WTC11 (cell line): ENCODE results near the gene NEDD4L. TPM values are rescaled to one million over a fixed set of nuclear protein-coding genes. Genes with fewer than 3 reads are reported as not detected.

ENCODE experiments used
- ATAC-seq: fragments of 200-7000 bp; cut with Tn5 transposase; 2 replicates; pipeline ENCODE4 v1.10.0; 2021; ENCODE audit warnings: mild to moderate bottlenecking, moderate library complexity
- CTCF ChIA-PET: fragments of 300-600 bp; sonication (Branson Sonifier 250); formaldehyde crosslinking; loops from one replicate; lab custom pipeline; 2021; ENCODE audit warnings: antibody characterized with exemption; lab: Charles Lee
- POLR2A ChIA-PET: fragments of 350-600 bp; sonication (Branson Sonifier 250); formaldehyde crosslinking; loops from one replicate; lab custom pipeline; 2021; ENCODE audit warnings: antibody characterized with exemption; lab: Charles Lee
- DNase-seq: peaks from one replicate; pipeline ENCODE4 v3.0.0; 2021; ENCODE audit warnings: low spot score
- H3K27ac Mint-ChIP-seq: 2 replicates; pipeline ENCODE4 v1.8.0; 2021; ENCODE audit warnings: mixed read lengths
- H3K27me3 Mint-ChIP-seq: 2 replicates; pipeline ENCODE4 v1.8.0; 2021; ENCODE audit warnings: low read depth, mild to moderate bottlenecking, moderate library complexity, mixed read lengths
- H3K36me3 Mint-ChIP-seq: 2 replicates; pipeline ENCODE4 v1.8.0; 2021; ENCODE audit warnings: mixed read lengths
- H3K4me1 Mint-ChIP-seq: 2 replicates; pipeline ENCODE4 v1.8.0; 2022; ENCODE audit warnings: mixed read lengths
- H3K4me3 Mint-ChIP-seq: 2 replicates; pipeline ENCODE4 v1.8.0; 2021; ENCODE audit warnings: mild to moderate bottlenecking, moderate library complexity, mixed read lengths
- H3K9me3 Mint-ChIP-seq: 2 replicates; pipeline ENCODE4 v1.8.0; 2021; ENCODE audit warnings: mixed read lengths
- ELF4 ChIP-seq: sonication (generic); formaldehyde crosslinking; IDR thresholded peaks from 2 replicates; pipeline ENCODE4 v1.8.1; 2022; ENCODE audit warnings: low read depth, mild to moderate bottlenecking, moderate library complexity, missing genetic modification reagents
- ETV6 ChIP-seq: sonication (generic); formaldehyde crosslinking; IDR thresholded peaks from 2 replicates; pipeline ENCODE4 v1.8.1; 2022; ENCODE audit warnings: mild to moderate bottlenecking, missing genetic modification reagents
- FOXJ3 ChIP-seq: sonication (generic); formaldehyde crosslinking; IDR thresholded peaks from 2 replicates; pipeline ENCODE4 v1.9.0; 2021; ENCODE audit warnings: missing genetic modification reagents, mild to moderate bottlenecking, borderline replicate concordance
- GRHL2 ChIP-seq: fragments of 250-450 bp; sonication (Bioruptor Pico); IDR thresholded peaks from 2 replicates; pipeline ENCODE4 v1.8.0; 2022; ENCODE audit warnings: mild to moderate bottlenecking, moderate library complexity; ENCODE audit not compliant: insufficient replicate concordance, severe bottlenecking
- HMGA2 ChIP-seq: fragments of 250-450 bp; sonication (Bioruptor Pico); IDR thresholded peaks from 2 replicates; pipeline ENCODE4 v1.4.0; 2021; ENCODE audit warnings: mild to moderate bottlenecking, moderate library complexity
- MXD4 ChIP-seq: fragments of 250-450 bp; sonication (Bioruptor Pico); IDR thresholded peaks from 2 replicates; pipeline ENCODE4 v1.8.0; 2021; ENCODE audit warnings: mild to moderate bottlenecking, moderate library complexity, borderline replicate concordance
- NR2C2 ChIP-seq: sonication (generic); formaldehyde crosslinking; IDR thresholded peaks from 2 replicates; pipeline ENCODE4 v1.8.0; 2022; ENCODE audit warnings: mild to moderate bottlenecking, missing genetic modification reagents
- PRRX2 ChIP-seq: fragments of 250-450 bp; sonication (Bioruptor Pico); IDR thresholded peaks from 2 replicates; pipeline ENCODE4 v1.8.0; 2021; ENCODE audit warnings: mild to moderate bottlenecking
- RELA ChIP-seq: sonication (generic); formaldehyde crosslinking; IDR thresholded peaks from 2 replicates; pipeline ENCODE4 v1.8.1; 2022; ENCODE audit warnings: missing genetic modification reagents, mild to moderate bottlenecking, borderline replicate concordance
- TEAD1 ChIP-seq: sonication (generic); formaldehyde crosslinking; IDR thresholded peaks from 2 replicates; pipeline ENCODE4 v1.8.0; 2022; ENCODE audit warnings: mild to moderate bottlenecking, missing genetic modification reagents
- TEAD4 ChIP-seq: sonication (generic); formaldehyde crosslinking; IDR thresholded peaks from 2 replicates; pipeline ENCODE4 v1.8.0; 2022; ENCODE audit warnings: mild to moderate bottlenecking, missing genetic modification reagents
- ZNF416 ChIP-seq: fragments of 250-450 bp; sonication (Bioruptor Pico); IDR thresholded peaks from 2 replicates; pipeline ENCODE4 v1.9.0; 2021; ENCODE audit warnings: mild to moderate bottlenecking, inconsistent platforms
- total RNA-seq: library from RNA; stranded (reverse); gene quantifications from 3 replicates; pipeline ENCODE4 v1.2.3, GENCODE V29; 2021
- TF ChIP-seq, protein P1 (sequence below): fragments of 200-600 bp; IDR thresholded peaks from 2 replicates; pipeline ENCODE4 v1.8.0; 2022; ENCODE audit warnings: antibody characterized with exemption
- TF ChIP-seq, protein P2 (sequence below): sonication (generic); formaldehyde crosslinking; IDR thresholded peaks from 2 replicates; pipeline ENCODE4 v1.8.0; 2023; ENCODE audit warnings: missing genetic modification reagents, mild to moderate bottlenecking, borderline replicate concordance
- TF ChIP-seq, protein P3 (sequence below): fragments of 250-450 bp; sonication (Bioruptor Pico); IDR thresholded peaks from 2 replicates; pipeline ENCODE4 v2.1.2; 2022; ENCODE audit warnings: mild to moderate bottlenecking, moderate library complexity
- TF ChIP-seq, protein P4 (sequence below): fragments of 250-450 bp; sonication (Bioruptor Pico); conservative IDR thresholded peaks from 2 replicates; pipeline ENCODE4 v1.9.0; 2021; ENCODE audit warnings: mild to moderate bottlenecking
- TF ChIP-seq, protein P5 (sequence below): sonication (generic); formaldehyde crosslinking; IDR thresholded peaks from 2 replicates; pipeline ENCODE4 v1.8.1; 2022; ENCODE audit warnings: mild to moderate bottlenecking, missing genetic modification reagents, moderate library complexity, borderline replicate concordance
- TF ChIP-seq, protein P6 (sequence below): sonication (generic); formaldehyde crosslinking; IDR thresholded peaks from 2 replicates; pipeline ENCODE4 v1.8.0; 2023; ENCODE audit warnings: mild to moderate bottlenecking, missing genetic modification reagents

The NEDD4L gene
- total RNA-seq, 1 experiment from 2014 or later: 88.0 TPM

DNA sequence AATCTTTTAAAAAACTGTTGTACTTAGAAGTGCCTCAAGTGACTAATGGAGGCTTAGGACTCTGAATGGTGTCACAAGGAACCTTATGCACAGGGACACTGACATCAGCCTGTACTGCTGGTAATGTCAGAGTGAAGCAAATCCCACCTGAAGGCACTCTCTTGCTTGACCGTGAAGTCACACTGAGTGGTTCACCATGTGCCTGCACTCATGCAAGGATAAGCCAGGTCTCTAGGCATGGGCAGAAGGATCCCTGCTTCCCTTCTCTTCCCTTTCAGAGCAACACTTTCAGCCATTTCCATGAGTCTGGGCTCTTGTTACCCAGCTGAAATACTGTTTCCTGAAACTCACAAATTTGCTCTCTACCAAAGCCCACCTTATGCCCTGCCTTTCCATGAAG lies 123.0 kb downstream of the NEDD4L start:
- ChIA-PET CTCF (interaction anchor here (0.6 kb wide), 1 partner anchor 15 kb away, joined by 3 read pairs; no protein-coding TSS in a partner anchor), POLR2A (no interaction called here)
- Mint-ChIP-seq H3K36me3 (no peaks in the 10 kb centered on the region), H3K9me3 (no peaks in the 10 kb centered on the region), H3K27me3 (no peaks in the 10 kb centered on the region), H3K27ac (no peak overlapping the region), H3K4me3 (no peak overlapping the region), H3K4me1 (no peaks in the 10 kb centered on the region)
- TF ChIP-seq ZNF416 (CRISPR knock-in tag): no peak
- TF ChIP-seq HMGA2 (CRISPR knock-in tag): no peak
- no peak for TF ChIP-seq TEAD1 (CRISPR knock-in tag)
- no peak for TF ChIP-seq ELF4
- TF ChIP-seq MXD4 (CRISPR knock-in tag): no peak
- no peak for TF ChIP-seq FOXJ3
- TF ChIP-seq NR2C2 (CRISPR knock-in tag): no peak
- no peak for TF ChIP-seq ETV6 (CRISPR knock-in tag)
- TF ChIP-seq, protein P1, sequence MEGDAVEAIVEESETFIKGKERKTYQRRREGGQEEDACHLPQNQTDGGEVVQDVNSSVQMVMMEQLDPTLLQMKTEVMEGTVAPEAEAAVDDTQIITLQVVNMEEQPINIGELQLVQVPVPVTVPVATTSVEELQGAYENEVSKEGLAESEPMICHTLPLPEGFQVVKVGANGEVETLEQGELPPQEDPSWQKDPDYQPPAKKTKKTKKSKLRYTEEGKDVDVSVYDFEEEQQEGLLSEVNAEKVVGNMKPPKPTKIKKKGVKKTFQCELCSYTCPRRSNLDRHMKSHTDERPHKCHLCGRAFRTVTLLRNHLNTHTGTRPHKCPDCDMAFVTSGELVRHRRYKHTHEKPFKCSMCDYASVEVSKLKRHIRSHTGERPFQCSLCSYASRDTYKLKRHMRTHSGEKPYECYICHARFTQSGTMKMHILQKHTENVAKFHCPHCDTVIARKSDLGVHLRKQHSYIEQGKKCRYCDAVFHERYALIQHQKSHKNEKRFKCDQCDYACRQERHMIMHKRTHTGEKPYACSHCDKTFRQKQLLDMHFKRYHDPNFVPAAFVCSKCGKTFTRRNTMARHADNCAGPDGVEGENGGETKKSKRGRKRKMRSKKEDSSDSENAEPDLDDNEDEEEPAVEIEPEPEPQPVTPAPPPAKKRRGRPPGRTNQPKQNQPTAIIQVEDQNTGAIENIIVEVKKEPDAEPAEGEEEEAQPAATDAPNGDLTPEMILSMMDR: no peak
- TF ChIP-seq, protein P2, sequence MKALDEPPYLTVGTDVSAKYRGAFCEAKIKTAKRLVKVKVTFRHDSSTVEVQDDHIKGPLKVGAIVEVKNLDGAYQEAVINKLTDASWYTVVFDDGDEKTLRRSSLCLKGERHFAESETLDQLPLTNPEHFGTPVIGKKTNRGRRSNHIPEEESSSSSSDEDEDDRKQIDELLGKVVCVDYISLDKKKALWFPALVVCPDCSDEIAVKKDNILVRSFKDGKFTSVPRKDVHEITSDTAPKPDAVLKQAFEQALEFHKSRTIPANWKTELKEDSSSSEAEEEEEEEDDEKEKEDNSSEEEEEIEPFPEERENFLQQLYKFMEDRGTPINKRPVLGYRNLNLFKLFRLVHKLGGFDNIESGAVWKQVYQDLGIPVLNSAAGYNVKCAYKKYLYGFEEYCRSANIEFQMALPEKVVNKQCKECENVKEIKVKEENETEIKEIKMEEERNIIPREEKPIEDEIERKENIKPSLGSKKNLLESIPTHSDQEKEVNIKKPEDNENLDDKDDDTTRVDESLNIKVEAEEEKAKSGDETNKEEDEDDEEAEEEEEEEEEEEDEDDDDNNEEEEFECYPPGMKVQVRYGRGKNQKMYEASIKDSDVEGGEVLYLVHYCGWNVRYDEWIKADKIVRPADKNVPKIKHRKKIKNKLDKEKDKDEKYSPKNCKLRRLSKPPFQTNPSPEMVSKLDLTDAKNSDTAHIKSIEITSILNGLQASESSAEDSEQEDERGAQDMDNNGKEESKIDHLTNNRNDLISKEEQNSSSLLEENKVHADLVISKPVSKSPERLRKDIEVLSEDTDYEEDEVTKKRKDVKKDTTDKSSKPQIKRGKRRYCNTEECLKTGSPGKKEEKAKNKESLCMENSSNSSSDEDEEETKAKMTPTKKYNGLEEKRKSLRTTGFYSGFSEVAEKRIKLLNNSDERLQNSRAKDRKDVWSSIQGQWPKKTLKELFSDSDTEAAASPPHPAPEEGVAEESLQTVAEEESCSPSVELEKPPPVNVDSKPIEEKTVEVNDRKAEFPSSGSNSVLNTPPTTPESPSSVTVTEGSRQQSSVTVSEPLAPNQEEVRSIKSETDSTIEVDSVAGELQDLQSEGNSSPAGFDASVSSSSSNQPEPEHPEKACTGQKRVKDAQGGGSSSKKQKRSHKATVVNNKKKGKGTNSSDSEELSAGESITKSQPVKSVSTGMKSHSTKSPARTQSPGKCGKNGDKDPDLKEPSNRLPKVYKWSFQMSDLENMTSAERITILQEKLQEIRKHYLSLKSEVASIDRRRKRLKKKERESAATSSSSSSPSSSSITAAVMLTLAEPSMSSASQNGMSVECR: no peak
- TF ChIP-seq, protein P3, sequence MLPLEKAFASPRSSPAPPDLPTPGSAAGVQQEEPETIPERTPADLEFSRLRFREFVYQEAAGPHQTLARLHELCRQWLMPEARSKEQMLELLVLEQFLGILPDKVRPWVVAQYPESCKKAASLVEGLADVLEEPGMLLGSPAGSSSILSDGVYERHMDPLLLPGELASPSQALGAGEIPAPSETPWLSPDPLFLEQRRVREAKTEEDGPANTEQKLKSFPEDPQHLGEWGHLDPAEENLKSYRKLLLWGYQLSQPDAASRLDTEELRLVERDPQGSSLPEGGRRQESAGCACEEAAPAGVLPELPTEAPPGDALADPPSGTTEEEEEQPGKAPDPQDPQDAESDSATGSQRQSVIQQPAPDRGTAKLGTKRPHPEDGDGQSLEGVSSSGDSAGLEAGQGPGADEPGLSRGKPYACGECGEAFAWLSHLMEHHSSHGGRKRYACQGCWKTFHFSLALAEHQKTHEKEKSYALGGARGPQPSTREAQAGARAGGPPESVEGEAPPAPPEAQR (CRISPR knock-in tag): no peak
- no peak for ATAC-seq
- no peak for DNase-seq

DNA sequence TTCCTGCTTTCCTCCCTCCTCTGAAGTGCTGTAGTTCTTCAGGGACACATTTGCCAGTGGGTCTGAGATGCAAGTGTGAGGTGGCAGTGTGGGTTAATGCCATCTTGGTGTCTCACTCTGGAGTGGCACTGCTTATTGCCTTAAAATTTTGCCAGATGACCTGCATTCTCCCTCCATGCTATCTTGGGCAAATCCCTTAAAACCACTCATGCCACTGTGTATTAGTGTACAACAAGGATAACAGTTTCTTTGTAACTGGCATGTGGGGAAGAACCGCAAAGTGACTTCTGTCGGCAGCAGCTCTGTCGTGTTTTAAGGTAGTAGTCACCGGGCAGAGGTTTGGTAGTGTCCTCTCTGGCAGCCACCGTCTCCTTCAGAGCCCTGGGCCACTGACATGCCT lies 124.2 kb downstream of the NEDD4L start:
- ATAC-seq (no peak), DNase-seq (no peak)
- CTCF ChIA-PET: no interaction called here
- Mint-ChIP-seq H3K27me3 (no peaks in the 10 kb centered on the region), H3K4me1 (0 out of 2 replicates have a peak, but pooled peaks cover 2% of the 10 kb centered on the region), H3K4me3 (no peak overlapping the region), H3K9me3 (no peaks in the 10 kb centered on the region), H3K36me3 (no peaks in the 10 kb centered on the region), H3K27ac (no peak overlapping the region)
- TF ChIP-seq PRRX2 (CRISPR knock-in tag) (no peak), RELA (CRISPR knock-in tag) (no peak), TEAD4 (CRISPR knock-in tag) (no peak), GRHL2 (no peak)
- TF ChIP-seq, protein P4, sequence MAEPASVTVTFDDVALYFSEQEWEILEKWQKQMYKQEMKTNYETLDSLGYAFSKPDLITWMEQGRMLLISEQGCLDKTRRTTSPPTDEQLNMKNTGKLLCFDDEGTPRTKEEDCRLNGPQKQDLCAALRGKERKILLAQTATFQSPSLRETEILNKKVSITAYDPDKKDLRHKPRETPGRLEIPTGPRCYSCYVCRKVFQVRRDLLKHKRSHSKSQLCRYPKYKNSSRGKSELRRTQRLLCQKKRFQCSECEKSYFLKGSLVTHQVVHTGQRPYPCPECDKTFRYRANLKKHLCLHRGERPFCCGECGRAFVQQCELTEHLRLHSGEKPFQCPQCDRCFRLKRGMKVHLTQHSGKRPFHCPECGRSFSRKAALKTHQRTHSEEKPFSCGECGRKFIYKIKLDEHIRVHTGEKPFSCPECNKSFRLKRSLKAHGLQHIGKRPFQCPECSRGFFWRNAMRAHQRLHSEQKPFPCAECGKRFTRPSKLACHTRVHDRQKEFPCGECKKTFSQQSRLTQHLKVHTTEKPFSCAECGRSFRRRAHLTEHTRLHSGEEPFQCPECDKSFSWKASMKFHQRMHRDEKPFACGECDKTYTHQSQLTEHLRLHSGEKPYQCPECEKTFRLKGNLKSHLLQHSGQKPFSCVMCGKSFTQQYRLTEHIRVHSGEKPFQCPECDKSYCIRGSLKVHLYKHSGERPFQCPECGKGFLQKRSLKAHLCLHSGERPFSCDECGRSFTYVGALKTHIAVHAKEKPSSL (CRISPR knock-in tag): no peak
- TF ChIP-seq, protein P5, sequence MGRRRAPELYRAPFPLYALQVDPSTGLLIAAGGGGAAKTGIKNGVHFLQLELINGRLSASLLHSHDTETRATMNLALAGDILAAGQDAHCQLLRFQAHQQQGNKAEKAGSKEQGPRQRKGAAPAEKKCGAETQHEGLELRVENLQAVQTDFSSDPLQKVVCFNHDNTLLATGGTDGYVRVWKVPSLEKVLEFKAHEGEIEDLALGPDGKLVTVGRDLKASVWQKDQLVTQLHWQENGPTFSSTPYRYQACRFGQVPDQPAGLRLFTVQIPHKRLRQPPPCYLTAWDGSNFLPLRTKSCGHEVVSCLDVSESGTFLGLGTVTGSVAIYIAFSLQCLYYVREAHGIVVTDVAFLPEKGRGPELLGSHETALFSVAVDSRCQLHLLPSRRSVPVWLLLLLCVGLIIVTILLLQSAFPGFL (CRISPR knock-in tag): no peak
- TF ChIP-seq, protein P6, sequence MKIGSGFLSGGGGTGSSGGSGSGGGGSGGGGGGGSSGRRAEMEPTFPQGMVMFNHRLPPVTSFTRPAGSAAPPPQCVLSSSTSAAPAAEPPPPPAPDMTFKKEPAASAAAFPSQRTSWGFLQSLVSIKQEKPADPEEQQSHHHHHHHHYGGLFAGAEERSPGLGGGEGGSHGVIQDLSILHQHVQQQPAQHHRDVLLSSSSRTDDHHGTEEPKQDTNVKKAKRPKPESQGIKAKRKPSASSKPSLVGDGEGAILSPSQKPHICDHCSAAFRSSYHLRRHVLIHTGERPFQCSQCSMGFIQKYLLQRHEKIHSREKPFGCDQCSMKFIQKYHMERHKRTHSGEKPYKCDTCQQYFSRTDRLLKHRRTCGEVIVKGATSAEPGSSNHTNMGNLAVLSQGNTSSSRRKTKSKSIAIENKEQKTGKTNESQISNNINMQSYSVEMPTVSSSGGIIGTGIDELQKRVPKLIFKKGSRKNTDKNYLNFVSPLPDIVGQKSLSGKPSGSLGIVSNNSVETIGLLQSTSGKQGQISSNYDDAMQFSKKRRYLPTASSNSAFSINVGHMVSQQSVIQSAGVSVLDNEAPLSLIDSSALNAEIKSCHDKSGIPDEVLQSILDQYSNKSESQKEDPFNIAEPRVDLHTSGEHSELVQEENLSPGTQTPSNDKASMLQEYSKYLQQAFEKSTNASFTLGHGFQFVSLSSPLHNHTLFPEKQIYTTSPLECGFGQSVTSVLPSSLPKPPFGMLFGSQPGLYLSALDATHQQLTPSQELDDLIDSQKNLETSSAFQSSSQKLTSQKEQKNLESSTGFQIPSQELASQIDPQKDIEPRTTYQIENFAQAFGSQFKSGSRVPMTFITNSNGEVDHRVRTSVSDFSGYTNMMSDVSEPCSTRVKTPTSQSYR (CRISPR knock-in tag): no peak
- POLR2A ChIA-PET: no interaction called here
